Measurements from ENCODE around the gene SEMA4D. TPM values are rescaled to one million over a fixed set of nuclear protein-coding genes. Genes with fewer than 3 reads are reported as not detected.

The SEMA4D gene
- total and polyA plus RNA-seq, 2 of the 13 experiments (the other 11 are each of a cell fraction or from before 2014, with no cell fraction given), result 0.13 to 0.16 TPM

DNA sequence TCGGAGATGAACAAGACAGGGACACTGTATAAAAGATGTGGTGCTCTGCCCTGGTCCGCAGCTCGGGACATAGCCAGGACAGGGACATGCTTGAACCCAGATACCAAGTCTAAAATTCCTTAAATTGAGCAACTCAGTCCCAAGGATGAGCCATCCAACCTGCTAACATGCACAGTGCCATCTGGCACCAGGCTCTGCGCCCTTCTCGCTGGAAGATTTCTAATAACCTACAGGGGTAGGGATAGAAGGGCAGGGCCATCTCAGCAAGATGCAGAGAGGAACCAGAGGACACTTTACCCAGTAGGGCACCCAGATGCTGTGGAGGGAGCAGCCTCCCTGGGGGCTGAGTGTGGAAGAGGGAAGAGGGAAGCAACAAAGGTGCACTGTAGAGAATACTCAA lies 60.1 kb downstream of the SEMA4D start (continued):
- TF ChIP-seq SNAPC4 (CRISPR knock-in tag; IDR thresholded peaks at IDR 0.05), result no peak
- TF ChIP-seq ZNF280D (CRISPR knock-in tag; IDR thresholded peaks at IDR 0.05), result no peak
- TF ChIP-seq TBP (CRISPR knock-in tag; IDR thresholded peaks at IDR 0.05), result no peak
- TF ChIP-seq ZBTB49 (CRISPR knock-in tag; IDR thresholded peaks at IDR 0.05; ENCODE audit: borderline replicate concordance), result no peak
- TF ChIP-seq SYNCRIP (IDR thresholded peaks at IDR 0.05; ENCODE audit: insufficient read depth, low read depth, low read length), result no peak
- no peak for TF ChIP-seq ZNF136 (CRISPR knock-in tag; IDR thresholded peaks at IDR 0.05; ENCODE audit: low read depth)
